ENCODE data around the gene CYP19A1.

The CYP19A1 gene

GRCh38 chr15:51302480-51302879, 35.9 kb downstream of the CYP19A1 start:
- no peak for TF ChIP-seq EZH2phosphoT487 (IDR thresholded peaks at IDR 0.05; ENCODE audit: borderline replicate concordance, low read length)
- no peak for TF ChIP-seq CTCF (IDR thresholded peaks at IDR 0.05; ENCODE audit: low read depth, low read length, poor library complexity, severe bottlenecking)
- H3K4me2 ChIP-seq (ENCODE audit: low read length) = no peak overlapping the region
- no peaks in the 10 kb centered on the region for H3K4me1 ChIP-seq (ENCODE audit: control insufficient read depth, low read length)
- no peaks in the 10 kb centered on the region for H3F3A ChIP-seq (ENCODE audit: control insufficient read depth, insufficient read depth)
- H3K9me2 ChIP-seq (replicated peaks; ENCODE audit: control insufficient read depth, low read length) = no peaks in the 10 kb centered on the region
- H3K27ac ChIP-seq (ENCODE audit: low read depth, low read length) = no peak overlapping the region
- H3K36me3 ChIP-seq (ENCODE audit: control insufficient read depth, low read length) = no peaks in the 10 kb centered on the region
- H4K20me1 ChIP-seq (ENCODE audit: control insufficient read depth, insufficient read depth, low read depth, low read length) = no peaks in the 10 kb centered on the region
- H3K79me2 ChIP-seq (ENCODE audit: control insufficient read depth, low read length) = no peaks in the 10 kb centered on the region
- no peak overlapping the region for H3K4me3 ChIP-seq (ENCODE audit: low read length)
- H3K9me3 ChIP-seq (ENCODE audit: control insufficient read depth, insufficient read depth, low read length) = no peaks in the 10 kb centered on the region
- H3K27me3 ChIP-seq (ENCODE audit: control insufficient read depth, low read length) = no peaks in the 10 kb centered on the region

- Histone ChIP-seq H3K9me3 (ENCODE audit: control insufficient read depth, insufficient read depth, low read length) (no peaks in the 10 kb centered on the region), H3K79me2 (ENCODE audit: control insufficient read depth, low read length) (no peaks in the 10 kb centered on the region), H3K36me3 (ENCODE audit: control insufficient read depth, low read length) (no peaks in the 10 kb centered on the region), H3K4me1 (ENCODE audit: control insufficient read depth, low read length) (no peaks in the 10 kb centered on the region), H3K4me3 (ENCODE audit: low read length) (no peak overlapping the region), H3F3A (ENCODE audit: control insufficient read depth, insufficient read depth) (no peaks in the 10 kb centered on the region), H3K27ac (ENCODE audit: low read depth, low read length) (no peak overlapping the region), H3K9me2 (replicated peaks; ENCODE audit: control insufficient read depth, low read length) (no peaks in the 10 kb centered on the region), H3K4me2 (ENCODE audit: low read length) (no peak overlapping the region), H3K27me3 (ENCODE audit: control insufficient read depth, low read length) (no peaks in the 10 kb centered on the region), H4K20me1 (ENCODE audit: control insufficient read depth, insufficient read depth, low read depth, low read length) (no peaks in the 10 kb centered on the region)
- TF ChIP-seq EZH2phosphoT487 (IDR thresholded peaks at IDR 0.05; ENCODE audit: borderline replicate concordance, low read length) (no peak), CTCF (IDR thresholded peaks at IDR 0.05; ENCODE audit: low read depth, low read length, poor library complexity, severe bottlenecking) (no peak)
Measured at GRCh38 chr15:51299187-51300015, 39.0 kb downstream of the CYP19A1 start.

GRCh38 chr15:51298620-51299019, 39.8 kb downstream of the CYP19A1 start:
- Histone ChIP-seq H3K9me2 (replicated peaks; ENCODE audit: control insufficient read depth, low read length) (no peaks in the 10 kb centered on the region), H3K4me1 (ENCODE audit: control insufficient read depth, low read length) (no peaks in the 10 kb centered on the region), H3K27ac (ENCODE audit: low read depth, low read length) (no peak overlapping the region), H3K27me3 (ENCODE audit: control insufficient read depth, low read length) (no peaks in the 10 kb centered on the region), H3F3A (ENCODE audit: control insufficient read depth, insufficient read depth) (no peaks in the 10 kb centered on the region), H3K4me2 (ENCODE audit: low read length) (no peak overlapping the region), H4K20me1 (ENCODE audit: control insufficient read depth, insufficient read depth, low read depth, low read length) (no peaks in the 10 kb centered on the region), H3K79me2 (ENCODE audit: control insufficient read depth, low read length) (no peaks in the 10 kb centered on the region), H3K4me3 (ENCODE audit: low read length) (no peak overlapping the region), H3K36me3 (ENCODE audit: control insufficient read depth, low read length) (no peaks in the 10 kb centered on the region), H3K9me3 (ENCODE audit: control insufficient read depth, insufficient read depth, low read length) (no peaks in the 10 kb centered on the region)
- TF ChIP-seq EZH2phosphoT487 (IDR thresholded peaks at IDR 0.05; ENCODE audit: borderline replicate concordance, low read length) (no peak), CTCF (IDR thresholded peaks at IDR 0.05; ENCODE audit: low read depth, low read length, poor library complexity, severe bottlenecking) (no peak)
